Keratinocyte (primary cell): Measurements from ENCODE around the gene CACNB2. TPM values are rescaled to one million over a fixed set of nuclear protein-coding genes. Genes with fewer than 3 reads are reported as not detected.

ENCODE experiments used
- DNase-seq: peaks from one replicate; pipeline ENCODE4 v3.0.0-alpha.2; 2011; ENCODE audit warnings: low read depth, missing footprints, low spot score
- FAIRE-seq: peaks from 2 replicates; lab custom pipeline; 2011; peaks lifted over from hg19 to GRCh38; lab: Jason Lieb, UNC
- H2AFZ ChIP-seq: 2 replicates; pipeline ENCODE4 v1.6.0; 2012; ENCODE audit warnings: low read length, control low read depth, inconsistent platforms; ENCODE audit not compliant: control insufficient read depth
- H3K27ac ChIP-seq: 2 replicates; pipeline ENCODE4 v1.5.1; 2011; ENCODE audit warnings: low read length; ENCODE audit not compliant: control insufficient read depth, insufficient read depth
- H3K27me3 ChIP-seq: 3 replicates; pipeline ENCODE4 v1.6.0; 2011; ENCODE audit warnings: low read length; ENCODE audit not compliant: control insufficient read depth, insufficient read depth; ENCODE audit errors: extremely low read depth
- H3K36me3 ChIP-seq, 2 experiments: 2 replicates in 1 of 2; 3 replicates in 1 of 2; pipeline ENCODE4 v1.5.1; 2011; ENCODE audit warnings: low read length in 2 of 2, mild to moderate bottlenecking in 1 of 2; ENCODE audit not compliant: control insufficient read depth in 2 of 2, insufficient read depth in 2 of 2; ENCODE audit errors: extremely low read depth in 1 of 2
- H3K4me1 ChIP-seq: 3 replicates; pipeline ENCODE4 v1.5.1; 2011; ENCODE audit warnings: low read length; ENCODE audit not compliant: control insufficient read depth, insufficient read depth; ENCODE audit errors: extremely low read depth
- H3K4me2 ChIP-seq: 3 replicates; pipeline ENCODE4 v1.6.0; 2011; ENCODE audit warnings: low read depth, low read length; ENCODE audit not compliant: control insufficient read depth, insufficient read depth; ENCODE audit errors: extremely low read depth
- H3K4me3 ChIP-seq, 3 experiments: fragments of 200-600 bp in 1 of 3; sonication (generic) in 1 of 3; 2 replicates in 2 of 3; 3 replicates in 1 of 3; pipeline ENCODE4 v1.5.1; 2011 to 2016; ENCODE audit warnings: low read length in 3 of 3, mild to moderate bottlenecking in 3 of 3, control low read depth in 2 of 3, inconsistent platforms in 1 of 3, low read depth in 1 of 3, mixed read lengths in 1 of 3, mixed run types in 1 of 3, moderate library complexity in 1 of 3; ENCODE audit not compliant: control insufficient read depth in 2 of 3, insufficient read depth in 2 of 3; ENCODE audit errors: extremely low read depth in 1 of 3
- H3K79me2 ChIP-seq: 2 replicates; pipeline ENCODE4 v1.6.0; 2012; ENCODE audit warnings: low read length; ENCODE audit not compliant: control insufficient read depth, insufficient read depth
- H3K9ac ChIP-seq: 3 replicates; pipeline ENCODE4 v1.6.0; 2011; ENCODE audit warnings: low read length; ENCODE audit not compliant: control insufficient read depth, insufficient read depth; ENCODE audit errors: extremely low read depth
- H3K9me1 ChIP-seq: 3 replicates; pipeline ENCODE4 v1.6.0; 2011; ENCODE audit warnings: low read length; ENCODE audit not compliant: control insufficient read depth, insufficient read depth; ENCODE audit errors: extremely low read depth
- H3K9me3 ChIP-seq: 2 replicates; pipeline ENCODE4 v1.5.1; 2012; ENCODE audit warnings: low read depth, low read length; ENCODE audit not compliant: control insufficient read depth
- H4K20me1 ChIP-seq: 3 replicates; pipeline ENCODE4 v1.6.0; 2011; ENCODE audit warnings: low read length; ENCODE audit not compliant: control insufficient read depth, insufficient read depth; ENCODE audit errors: extremely low read depth
- CTCF ChIP-seq, 3 experiments: IDR thresholded peaks in 1 of 3; conservative IDR thresholded peaks in 1 of 3; optimal IDR thresholded peaks in 1 of 3; 2 replicates in 2 of 3; 3 replicates in 1 of 3; pipeline versions ENCODE3 to v1.5.1; 2011; ENCODE audit warnings: low read length in 3 of 3, mild to moderate bottlenecking in 3 of 3, moderate library complexity in 2 of 3, control low read depth in 1 of 3, inconsistent platforms in 1 of 3; ENCODE audit not compliant: insufficient read depth in 2 of 3; ENCODE audit errors: extremely low read depth in 1 of 3
- EZH2 ChIP-seq: IDR thresholded peaks from one replicate; pipeline ENCODE4 v1.6.1; 2012; ENCODE audit warnings: inconsistent platforms, mild to moderate bottlenecking, low read length, moderate library complexity
- dilution Hi-C: fragments of 300-500 bp; cut with MboI; formaldehyde crosslinking; loops from one replicate; pipeline ENCODE4 v1.7.0; 2020; ENCODE audit warnings: low sequenced_read_pairs; ENCODE audit not compliant: extremely low pct_ligation_motif_present
- polyA plus RNA-seq, 5 experiments: library from polyadenylated mRNA; depleted of rRNA in 3 of 5; stranded (reverse) in 3 of 5; stranded (forward) in 1 of 5; unstranded in 1 of 5; fragments of >200 nt; gene quantifications; 1 replicate in 1 of 5; 2 replicates in 3 of 5; 3 replicates in 1 of 5; pipeline versions ENCODE4 v1.2.1 to v1.2.3, GENCODE V29; 2011 to 2012; ENCODE audit warnings: missing spikeins in 2 of 5, low read depth in 1 of 5, low replicate concordance in 1 of 5

CACNB2 gene
- polyA plus RNA-seq, 1 donor (not counting 4 experiments of a cell fraction or from before 2014, with no cell fraction given): 0.03 TPM

GRCh38 chr10:18576586-18576985 is 436.4 kb downstream of the CACNB2 start:
- Histone ChIP-seq H3K9me3 (no peaks in the 10 kb centered on the region), H3K9ac (no peak overlapping the region), H2AFZ (no peak overlapping the region), H3K4me2 (no peak overlapping the region), H3K79me2 (no peaks in the 10 kb centered on the region), H4K20me1 (no peaks in the 10 kb centered on the region), H3K4me1 (no peaks in the 10 kb centered on the region), H3K4me3 (no peak overlapping the region), H3K9me1 (no peaks in the 10 kb centered on the region), H3K36me3 (no peaks in the 10 kb centered on the region), H3K27ac (no peak overlapping the region), H3K27me3 (no peaks in the 10 kb centered on the region)
- no peak for DNase-seq
- dilution Hi-C loops: no loop called here
- FAIRE-seq: no peak
- TF ChIP-seq CTCF (optimal IDR thresholded peaks at IDR 0.05 in 1 of 3, IDR thresholded peaks at IDR 0.05 in 1 of 3, conservative IDR thresholded peaks at IDR 0.05 in 1 of 3; ENCODE audit: extremely low read depth in 1 of 3, insufficient read depth in 2 of 3, low read length in 3 of 3) (no peak), EZH2 (no peak)

GRCh38 chr10:18577823-18578685 is 437.8 kb downstream of the CACNB2 start:
- DNase-seq (no peak), FAIRE-seq (no peak)
- no peak for TF ChIP-seq EZH2
- no peak for TF ChIP-seq CTCF (optimal IDR thresholded peaks at IDR 0.05 in 1 of 3, IDR thresholded peaks at IDR 0.05 in 1 of 3, conservative IDR thresholded peaks at IDR 0.05 in 1 of 3; ENCODE audit: extremely low read depth in 1 of 3, insufficient read depth in 2 of 3, low read length in 3 of 3)
- H3K36me3 ChIP-seq: no peaks in the 10 kb centered on the region
- H4K20me1 ChIP-seq: no peaks in the 10 kb centered on the region
- H3K27ac ChIP-seq: no peak overlapping the region
- H3K9ac ChIP-seq: no peak overlapping the region
- no peaks in the 10 kb centered on the region for H3K27me3 ChIP-seq
- no peak overlapping the region for H2AFZ ChIP-seq
- H3K4me1 ChIP-seq: no peaks in the 10 kb centered on the region
- H3K9me3 ChIP-seq: no peaks in the 10 kb centered on the region
- H3K9me1 ChIP-seq: no peaks in the 10 kb centered on the region
- no peak overlapping the region for H3K4me2 ChIP-seq
- dilution Hi-C loops: no loop called here
- no peak overlapping the region for H3K4me3 ChIP-seq
- H3K79me2 ChIP-seq: no peaks in the 10 kb centered on the region
